SK-N-SH (cell line): ENCODE results near the gene ARHGAP42. TPM values are rescaled to one million over a fixed set of nuclear protein-coding genes. Genes with fewer than 3 reads are reported as not detected.

ENCODE experiments used
- CTCF ChIA-PET: fragments of 300-600, 350-600 bp; formaldehyde crosslinking; extraction: SDS; loops from one replicate; lab custom pipeline; 2021; lab: Yijun Ruan, JAX
- POLR2A ChIA-PET: fragments of 350-600 bp; sonication (Branson Sonifier 250); formaldehyde crosslinking; extraction: SDS; loops from one replicate; lab custom pipeline; 2020; ENCODE audit warnings: antibody characterized with exemption, inconsistent platforms; lab: Yijun Ruan, JAX
- DNase-seq: peaks from one replicate; pipeline ENCODE4 v3.0.0; 2012
- H2AFZ ChIP-seq: fragments of 200-600 bp; sonication (generic); 2 replicates; pipeline ENCODE4 v1.8.1; 2016; ENCODE audit warnings: antibody characterized with exemption, mild to moderate bottlenecking, low read depth
- H3F3A ChIP-seq: fragments of 200-600 bp; sonication (generic); replicated peaks from 2 replicates; pipeline ENCODE3; 2016; ENCODE audit warnings: antibody characterized with exemption, mild to moderate bottlenecking; ENCODE audit not compliant: insufficient read depth
- H3K27ac ChIP-seq, 2 experiments: fragments of 200-500 bp in 1 of 2; fragments of 200-600 bp in 1 of 2; sonication (Bioruptor generic) in 1 of 2; sonication (generic), shearing (Covaris generic) in 1 of 2; 2 replicates each; pipeline versions ENCODE4 v1.5.1 to v1.6.1; 2014 to 2016; ENCODE audit warnings: low read depth in 2 of 2, inconsistent platforms in 1 of 2, low read length in 1 of 2, mild to moderate bottlenecking in 1 of 2, mixed read lengths in 1 of 2
- H3K27me3 ChIP-seq: fragments of 200-600 bp; sonication (generic), shearing (Covaris generic); 2 replicates; pipeline ENCODE4 v1.6.1; 2016; ENCODE audit warnings: mixed run types; ENCODE audit not compliant: insufficient read depth
- H3K36me3 ChIP-seq, 2 experiments: fragments of 200-500 bp in 1 of 2; fragments of 200-600 bp in 1 of 2; sonication (Bioruptor generic) in 1 of 2; sonication (generic) in 1 of 2; replicated peaks in 1 of 2; 2 replicates each; pipeline versions ENCODE3 to v1.5.1; 2014 to 2016; ENCODE audit warnings: low read length in 1 of 2, mild to moderate bottlenecking in 1 of 2; ENCODE audit not compliant: insufficient read depth in 2 of 2, control insufficient read depth in 1 of 2
- H3K4me1 ChIP-seq, 2 experiments: fragments of 200-500 bp in 1 of 2; fragments of 200-600 bp in 1 of 2; sonication (Bioruptor generic) in 1 of 2; sonication (generic), shearing (Covaris generic) in 1 of 2; 2 replicates each; pipeline versions ENCODE4 v1.5.1 to v1.6.1; 2014 to 2016; ENCODE audit warnings: low read depth in 1 of 2, low read length in 1 of 2, mixed run types in 1 of 2; ENCODE audit not compliant: insufficient read depth in 2 of 2, control insufficient read depth in 1 of 2
- H3K4me2 ChIP-seq: fragments of 200-600 bp; sonication (generic), shearing (Covaris generic); 2 replicates; pipeline ENCODE4 v1.6.1; 2017; ENCODE audit warnings: mixed run types
- H3K4me3 ChIP-seq, 2 experiments: fragments of 200-500 bp in 1 of 2; fragments of 200-600 bp in 1 of 2; sonication (Bioruptor generic) in 1 of 2; sonication (generic), shearing (Covaris generic) in 1 of 2; 2 replicates each; pipeline versions ENCODE4 v1.5.1 to v1.8.1; 2014 to 2016; ENCODE audit warnings: low read depth in 2 of 2, inconsistent platforms in 1 of 2, low read length in 1 of 2, mild to moderate bottlenecking in 1 of 2, mixed read lengths in 1 of 2, moderate library complexity in 1 of 2
- H3K79me2 ChIP-seq: fragments of 200-600 bp; sonication (generic); 2 replicates; pipeline ENCODE4 v1.8.1; 2017; ENCODE audit warnings: mild to moderate bottlenecking; ENCODE audit not compliant: insufficient read depth
- H3K9ac ChIP-seq: fragments of 200-600 bp; sonication (generic); 2 replicates; pipeline ENCODE4 v1.6.1; 2017; ENCODE audit warnings: mixed run types
- H3K9me2 ChIP-seq: fragments of 200-600 bp; sonication (generic); 2 replicates; pipeline ENCODE4 v1.6.1; 2017; ENCODE audit warnings: mixed run types
- H3K9me3 ChIP-seq: fragments of 200-600 bp; sonication (generic); 2 replicates; pipeline ENCODE4 v1.6.1; 2017; ENCODE audit warnings: mixed run types, mild to moderate bottlenecking, moderate library complexity
- H4K20me1 ChIP-seq: fragments of 200-600 bp; sonication (generic); 2 replicates; pipeline ENCODE4 v1.6.1; 2017; ENCODE audit warnings: mild to moderate bottlenecking, mixed run types; ENCODE audit not compliant: insufficient read depth
- FOSL2 ChIP-seq: IDR thresholded peaks from 2 replicates; pipeline ENCODE4 v1.4.0; 2012; ENCODE audit warnings: low read depth, mild to moderate bottlenecking, moderate library complexity, borderline replicate concordance
- FOXJ3 ChIP-seq: sonication (generic); formaldehyde crosslinking; IDR thresholded peaks from 2 replicates; pipeline ENCODE4 v1.5.1; 2020; ENCODE audit warnings: mild to moderate bottlenecking, missing genetic modification reagents
- FOXM1 ChIP-seq: IDR thresholded peaks from 2 replicates; pipeline ENCODE4 v1.4.0; 2012; ENCODE audit warnings: low read depth, mild to moderate bottlenecking
- GATA2 ChIP-seq: sonication (generic); formaldehyde crosslinking; IDR thresholded peaks from 2 replicates; pipeline ENCODE4 v1.5.0; 2020; ENCODE audit warnings: mild to moderate bottlenecking, missing genetic modification reagents
- JUND ChIP-seq: IDR thresholded peaks from 2 replicates; pipeline ENCODE4 v1.4.0; 2012
- MEF2A ChIP-seq: IDR thresholded peaks from 2 replicates; pipeline ENCODE4 v1.4.0; 2012; ENCODE audit warnings: low read depth, borderline replicate concordance
- NRF1 ChIP-seq: IDR thresholded peaks from 2 replicates; pipeline ENCODE4 v1.6.1; 2012; ENCODE audit warnings: low read depth, mild to moderate bottlenecking, low read length
- RFX5 ChIP-seq: IDR thresholded peaks from 2 replicates; pipeline ENCODE4 v1.6.1; 2012; ENCODE audit warnings: mild to moderate bottlenecking, improper control_type of control experiment, low read length
- SIN3A ChIP-seq: IDR thresholded peaks from 2 replicates; pipeline ENCODE4 v1.6.1; 2012; ENCODE audit warnings: low read depth, mild to moderate bottlenecking, low read length, moderate library complexity, borderline replicate concordance
- TAF1 ChIP-seq: IDR thresholded peaks from 2 replicates; pipeline ENCODE4 v1.6.1; 2012; ENCODE audit warnings: low read depth, mild to moderate bottlenecking, low read length, moderate library complexity, borderline replicate concordance
- YY1 ChIP-seq: IDR thresholded peaks from 2 replicates; pipeline ENCODE4 v1.4.0; 2012; ENCODE audit warnings: low read depth, mild to moderate bottlenecking
- polyA plus RNA-seq, 3 experiments: library from polyadenylated mRNA; depleted of rRNA; stranded (reverse); fragments of >200 nt; gene quantifications; 2 replicates each; pipeline ENCODE4 v1.2.3, GENCODE V29; 2012
- TF ChIP-seq, protein P1 (sequence below): fragments of 200-600 bp; sonication (generic); IDR thresholded peaks from 2 replicates; pipeline ENCODE4 v1.6.1; 2017; ENCODE audit warnings: antibody characterized with exemption, mild to moderate bottlenecking, moderate library complexity
- TF ChIP-seq, protein P2 (sequence below): IDR thresholded peaks from 2 replicates; pipeline ENCODE4 v1.4.0; 2012; ENCODE audit warnings: low read depth, borderline replicate concordance
- TF ChIP-seq, protein P3 (sequence below): fragments of 150-350 bp; IDR thresholded peaks from 2 replicates; pipeline ENCODE4 v1.6.1; 2016; ENCODE audit warnings: mild to moderate bottlenecking, low read depth, low read length
- TF ChIP-seq, protein P4 (sequence below): IDR thresholded peaks from 2 replicates; pipeline ENCODE4 v1.6.1; 2012; ENCODE audit warnings: mild to moderate bottlenecking, low read depth, low read length, moderate library complexity

The ARHGAP42 gene
- polyA plus RNA-seq, 1 of the 3 experiments (the other 2 are of a cell fraction): 0.02 TPM

DNA sequence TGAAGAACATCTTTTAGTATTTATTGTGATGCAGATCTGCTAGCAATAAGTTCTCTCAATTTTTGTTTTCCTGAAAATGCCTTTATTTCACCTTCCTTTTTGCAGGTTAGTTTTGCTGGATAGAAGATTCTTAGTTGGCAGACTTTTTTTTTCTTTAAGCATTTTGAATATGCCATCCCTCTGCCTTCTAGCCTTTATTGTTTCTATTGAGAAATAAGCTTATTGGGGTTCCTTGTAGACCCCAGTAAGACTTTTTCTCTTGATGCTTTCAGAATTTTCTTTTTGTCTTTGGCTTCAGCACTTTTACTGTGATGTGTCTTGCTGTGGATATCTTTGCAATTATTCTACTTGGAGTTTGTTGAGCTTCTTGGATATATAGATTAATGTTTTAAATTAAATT lies 281.9 kb downstream of the ARHGAP42 start:
- H2AFZ ChIP-seq: no peak overlapping the region
- H4K20me1 ChIP-seq: no peaks in the 10 kb centered on the region
- CTCF ChIA-PET: no interaction called here
- H3K79me2 ChIP-seq: no peaks in the 10 kb centered on the region
- no peak for DNase-seq
- no peaks in the 10 kb centered on the region for H3F3A ChIP-seq
- no peaks in the 10 kb centered on the region for H3K36me3 ChIP-seq
- no peaks in the 10 kb centered on the region for H3K4me1 ChIP-seq
- no peak overlapping the region for H3K9ac ChIP-seq
- POLR2A ChIA-PET: no interaction called here
- no peaks in the 10 kb centered on the region for H3K9me3 ChIP-seq
- H3K9me2 ChIP-seq: no peaks in the 10 kb centered on the region
- no peak overlapping the region for H3K4me2 ChIP-seq
- H3K27ac ChIP-seq: no peak overlapping the region
- TF ChIP-seq YY1: no peak
- no peak for TF ChIP-seq NRF1
- no peak for TF ChIP-seq FOXM1
- TF ChIP-seq, protein P1, sequence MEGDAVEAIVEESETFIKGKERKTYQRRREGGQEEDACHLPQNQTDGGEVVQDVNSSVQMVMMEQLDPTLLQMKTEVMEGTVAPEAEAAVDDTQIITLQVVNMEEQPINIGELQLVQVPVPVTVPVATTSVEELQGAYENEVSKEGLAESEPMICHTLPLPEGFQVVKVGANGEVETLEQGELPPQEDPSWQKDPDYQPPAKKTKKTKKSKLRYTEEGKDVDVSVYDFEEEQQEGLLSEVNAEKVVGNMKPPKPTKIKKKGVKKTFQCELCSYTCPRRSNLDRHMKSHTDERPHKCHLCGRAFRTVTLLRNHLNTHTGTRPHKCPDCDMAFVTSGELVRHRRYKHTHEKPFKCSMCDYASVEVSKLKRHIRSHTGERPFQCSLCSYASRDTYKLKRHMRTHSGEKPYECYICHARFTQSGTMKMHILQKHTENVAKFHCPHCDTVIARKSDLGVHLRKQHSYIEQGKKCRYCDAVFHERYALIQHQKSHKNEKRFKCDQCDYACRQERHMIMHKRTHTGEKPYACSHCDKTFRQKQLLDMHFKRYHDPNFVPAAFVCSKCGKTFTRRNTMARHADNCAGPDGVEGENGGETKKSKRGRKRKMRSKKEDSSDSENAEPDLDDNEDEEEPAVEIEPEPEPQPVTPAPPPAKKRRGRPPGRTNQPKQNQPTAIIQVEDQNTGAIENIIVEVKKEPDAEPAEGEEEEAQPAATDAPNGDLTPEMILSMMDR: no peak
- no peak for TF ChIP-seq GATA2 (CRISPR knock-in tag)
- TF ChIP-seq MEF2A: no peak
- TF ChIP-seq JUND: no peak
- TF ChIP-seq FOXJ3 (CRISPR knock-in tag): no peak
- TF ChIP-seq, protein P2, sequence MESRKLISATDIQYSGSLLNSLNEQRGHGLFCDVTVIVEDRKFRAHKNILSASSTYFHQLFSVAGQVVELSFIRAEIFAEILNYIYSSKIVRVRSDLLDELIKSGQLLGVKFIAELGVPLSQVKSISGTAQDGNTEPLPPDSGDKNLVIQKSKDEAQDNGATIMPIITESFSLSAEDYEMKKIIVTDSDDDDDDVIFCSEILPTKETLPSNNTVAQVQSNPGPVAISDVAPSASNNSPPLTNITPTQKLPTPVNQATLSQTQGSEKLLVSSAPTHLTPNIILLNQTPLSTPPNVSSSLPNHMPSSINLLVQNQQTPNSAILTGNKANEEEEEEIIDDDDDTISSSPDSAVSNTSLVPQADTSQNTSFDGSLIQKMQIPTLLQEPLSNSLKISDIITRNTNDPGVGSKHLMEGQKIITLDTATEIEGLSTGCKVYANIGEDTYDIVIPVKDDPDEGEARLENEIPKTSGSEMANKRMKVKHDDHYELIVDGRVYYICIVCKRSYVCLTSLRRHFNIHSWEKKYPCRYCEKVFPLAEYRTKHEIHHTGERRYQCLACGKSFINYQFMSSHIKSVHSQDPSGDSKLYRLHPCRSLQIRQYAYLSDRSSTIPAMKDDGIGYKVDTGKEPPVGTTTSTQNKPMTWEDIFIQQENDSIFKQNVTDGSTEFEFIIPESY: no peak
- TF ChIP-seq, protein P3, sequence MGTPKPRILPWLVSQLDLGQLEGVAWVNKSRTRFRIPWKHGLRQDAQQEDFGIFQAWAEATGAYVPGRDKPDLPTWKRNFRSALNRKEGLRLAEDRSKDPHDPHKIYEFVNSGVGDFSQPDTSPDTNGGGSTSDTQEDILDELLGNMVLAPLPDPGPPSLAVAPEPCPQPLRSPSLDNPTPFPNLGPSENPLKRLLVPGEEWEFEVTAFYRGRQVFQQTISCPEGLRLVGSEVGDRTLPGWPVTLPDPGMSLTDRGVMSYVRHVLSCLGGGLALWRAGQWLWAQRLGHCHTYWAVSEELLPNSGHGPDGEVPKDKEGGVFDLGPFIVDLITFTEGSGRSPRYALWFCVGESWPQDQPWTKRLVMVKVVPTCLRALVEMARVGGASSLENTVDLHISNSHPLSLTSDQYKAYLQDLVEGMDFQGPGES: no peak
- TF ChIP-seq SIN3A: no peak
- TF ChIP-seq, protein P4, sequence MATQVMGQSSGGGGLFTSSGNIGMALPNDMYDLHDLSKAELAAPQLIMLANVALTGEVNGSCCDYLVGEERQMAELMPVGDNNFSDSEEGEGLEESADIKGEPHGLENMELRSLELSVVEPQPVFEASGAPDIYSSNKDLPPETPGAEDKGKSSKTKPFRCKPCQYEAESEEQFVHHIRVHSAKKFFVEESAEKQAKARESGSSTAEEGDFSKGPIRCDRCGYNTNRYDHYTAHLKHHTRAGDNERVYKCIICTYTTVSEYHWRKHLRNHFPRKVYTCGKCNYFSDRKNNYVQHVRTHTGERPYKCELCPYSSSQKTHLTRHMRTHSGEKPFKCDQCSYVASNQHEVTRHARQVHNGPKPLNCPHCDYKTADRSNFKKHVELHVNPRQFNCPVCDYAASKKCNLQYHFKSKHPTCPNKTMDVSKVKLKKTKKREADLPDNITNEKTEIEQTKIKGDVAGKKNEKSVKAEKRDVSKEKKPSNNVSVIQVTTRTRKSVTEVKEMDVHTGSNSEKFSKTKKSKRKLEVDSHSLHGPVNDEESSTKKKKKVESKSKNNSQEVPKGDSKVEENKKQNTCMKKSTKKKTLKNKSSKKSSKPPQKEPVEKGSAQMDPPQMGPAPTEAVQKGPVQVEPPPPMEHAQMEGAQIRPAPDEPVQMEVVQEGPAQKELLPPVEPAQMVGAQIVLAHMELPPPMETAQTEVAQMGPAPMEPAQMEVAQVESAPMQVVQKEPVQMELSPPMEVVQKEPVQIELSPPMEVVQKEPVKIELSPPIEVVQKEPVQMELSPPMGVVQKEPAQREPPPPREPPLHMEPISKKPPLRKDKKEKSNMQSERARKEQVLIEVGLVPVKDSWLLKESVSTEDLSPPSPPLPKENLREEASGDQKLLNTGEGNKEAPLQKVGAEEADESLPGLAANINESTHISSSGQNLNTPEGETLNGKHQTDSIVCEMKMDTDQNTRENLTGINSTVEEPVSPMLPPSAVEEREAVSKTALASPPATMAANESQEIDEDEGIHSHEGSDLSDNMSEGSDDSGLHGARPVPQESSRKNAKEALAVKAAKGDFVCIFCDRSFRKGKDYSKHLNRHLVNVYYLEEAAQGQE: no peak
- no peak for TF ChIP-seq RFX5
- no peak for TF ChIP-seq FOSL2
- no peak for TF ChIP-seq TAF1
- no peaks in the 10 kb centered on the region for H3K27me3 ChIP-seq
- H3K4me3 ChIP-seq: no peak overlapping the region
